Left lung (tissue), 10 donors: ENCODE measurements around the gene TRIM14. TPM values are rescaled to one million over a fixed set of nuclear protein-coding genes. Genes with fewer than 3 reads are reported as not detected.

ENCODE experiments used
- ATAC-seq: fragments of 200-7000 bp; cut with Tn5 transposase; one replicate; pipeline ENCODE4 v1.9.1; 2020; ENCODE audit warnings: moderate library complexity
- DNase-seq, 4 donors: peaks; one replicate each; pipeline ENCODE4 v3.0.0-alpha.2; 2013 to 2020
- H3K27ac ChIP-seq, 2 donors: fragments of 200-600 bp; sonication (generic) in 1 of 2; one replicate each; pipeline versions ENCODE4 v1.5.0 to v1.8.0; 2020 to 2021
- H3K27me3 ChIP-seq, 2 donors: fragments of 200-600 bp; sonication (generic) in 1 of 2; one replicate each; pipeline versions ENCODE4 v1.5.0 to v1.8.0; 2020 to 2021
- H3K36me3 ChIP-seq, 2 donors: fragments of 200-600 bp; sonication (generic) in 1 of 2; one replicate each; pipeline versions ENCODE4 v1.5.0 to v1.8.0; 2020 to 2021
- H3K4me1 ChIP-seq, 2 donors: fragments of 200-600 bp; one replicate each; pipeline ENCODE4 v1.8.0; 2021
- H3K4me3 ChIP-seq, 2 donors: fragments of 200-600 bp; sonication (generic) in 1 of 2; one replicate each; pipeline versions ENCODE4 v1.5.0 to v1.8.0; 2020 to 2021; ENCODE audit warnings: mild to moderate bottlenecking in 1 of 2
- H3K9me3 ChIP-seq, 2 donors: fragments of 200-600 bp; sonication (generic) in 1 of 2; one replicate each; pipeline versions ENCODE4 v1.5.0 to v1.8.0; 2020 to 2021
- CTCF ChIP-seq, 2 donors: fragments of 200-600 bp; sonication (generic) in 1 of 2; IDR thresholded peaks; one replicate each; pipeline versions ENCODE4 v1.5.0 to v1.8.0; 2021; ENCODE audit warnings: antibody characterized with exemption in 2 of 2
- intact Hi-C, 2 donors: fragments of 100-400 bp; cut with DNase I; formaldehyde crosslinking; loops; one replicate each; pipeline versions ENCODE4 v1.11.2 to v1.14.2; 2022
- polyA plus RNA-seq, 6 donors: library from polyadenylated mRNA; unstranded; fragments of 120-200 nt; gene quantifications; one replicate each; pipeline ENCODE4 v1.2.1, GENCODE V29; 2013; ENCODE audit not compliant: insufficient read length in 6 of 6
- total RNA-seq, 2 donors: library from RNA; stranded (reverse); fragmentation: NEBNext Ultra II Directional; extraction: Animal tissue kit (Norgen Biotek cat#: 25700); gene quantifications; one replicate each; pipeline ENCODE4 v1.2.1, GENCODE V29; 2021
- donor health status: DM: no; HTN: yes; CAD: no.
- donor health status: DM: no; HTN: no; CAD: no.

TRIM14 gene
- total and polyA plus RNA-seq, 8 donors: 9.0 to 37.2 (median 10.4) TPM

- ATAC-seq: no peak
- no peaks in the 10 kb centered on the region for H3K9me3 ChIP-seq
- H3K27ac ChIP-seq: no peak overlapping the region
- DNase-seq: no peak
- H3K36me3 ChIP-seq: peaks cover 0 to 40% of the 10 kb centered on the region in 2 donors
- no peak overlapping the region for H3K4me3 ChIP-seq
- intact Hi-C loops: no loop called here
- H3K4me1 ChIP-seq: peaks cover 0 to 40% of the 10 kb centered on the region in 2 donors
- TF ChIP-seq CTCF (IDR thresholded peaks at IDR 0.05): no peak
- H3K27me3 ChIP-seq: no peaks in the 10 kb centered on the region
Measured at GRCh38 chr9:98069551-98069950, 49.5 kb downstream of the TRIM14 start.

GRCh38 chr9:98067184-98067583 is 51.8 kb downstream of the TRIM14 start:
- no peak for TF ChIP-seq CTCF (IDR thresholded peaks at IDR 0.05)
- DNase-seq (no peak), ATAC-seq (no peak)
- peaks cover 0 to 20% of the 10 kb centered on the region in 2 donors for H3K4me1 ChIP-seq
- H3K9me3 ChIP-seq: no peaks in the 10 kb centered on the region
- intact Hi-C loops: no loop called here
- H3K27ac ChIP-seq: no peak overlapping the region
- no peak overlapping the region for H3K4me3 ChIP-seq
- H3K36me3 ChIP-seq: peaks cover 0 to 64% of the 10 kb centered on the region in 2 donors
- no peaks in the 10 kb centered on the region for H3K27me3 ChIP-seq

- no peak for TF ChIP-seq CTCF (IDR thresholded peaks at IDR 0.05)
- H3K27me3 ChIP-seq: no peaks in the 10 kb centered on the region
- peak in 1 of 4 donors; percentile 35 for DNase-seq
- peak overlapping the region in 1 of 2 donors; percentile 26 for H3K27ac ChIP-seq
- H3K9me3 ChIP-seq: no peaks in the 10 kb centered on the region
- no peak overlapping the region for H3K4me3 ChIP-seq
- peaks cover 0 to 74% of the 10 kb centered on the region in 2 donors for H3K36me3 ChIP-seq
- peak; percentile 86 for ATAC-seq
- peaks cover 0 to 11% of the 10 kb centered on the region in 2 donors for H3K4me1 ChIP-seq
- intact Hi-C loops: no loop called here
Measured at GRCh38 chr9:98066235-98066634, 52.8 kb downstream of the TRIM14 start.

- Histone ChIP-seq H3K4me3 (no peak overlapping the region), H3K9me3 (no peaks in the 10 kb centered on the region), H3K4me1 (peaks cover 0 to 14% of the 10 kb centered on the region in 2 donors), H3K27ac (no peak overlapping the region), H3K36me3 (peaks cover 0 to 81% of the 10 kb centered on the region in 2 donors), H3K27me3 (no peaks in the 10 kb centered on the region)
- ATAC-seq (no peak), DNase-seq (no peak)
- no peak for TF ChIP-seq CTCF (IDR thresholded peaks at IDR 0.05)
- intact Hi-C loops: no loop called here
Measured at GRCh38 chr9:98064623-98065392, 54.2 kb downstream of the TRIM14 start.

- DNase-seq: no peak
Measured at GRCh38 chr9:98062161-98062560, 56.9 kb downstream of the TRIM14 start.

More at GRCh38 chr9:98062161-98062560, 56.9 kb downstream of the TRIM14 start:
- no peak overlapping the region for H3K27ac ChIP-seq
- no peak overlapping the region for H3K4me3 ChIP-seq
- no peaks in the 10 kb centered on the region for H3K27me3 ChIP-seq
- ATAC-seq: no peak
- peaks cover 0 to 75% of the 10 kb centered on the region in 2 donors for H3K36me3 ChIP-seq
- H3K4me1 ChIP-seq: peaks cover 6 to 34% of the 10 kb centered on the region in 2 donors
- H3K9me3 ChIP-seq: no peaks in the 10 kb centered on the region
- intact Hi-C loops: no loop called here
- TF ChIP-seq CTCF (IDR thresholded peaks at IDR 0.05): no peak
